ENCODE data around the gene ZNRF1. TPM values are rescaled to one million over a fixed set of nuclear protein-coding genes. Genes with fewer than 3 reads are reported as not detected.

The ZNRF1 gene
- total and polyA plus RNA-seq, 2 of the 8 experiments (the other 6 are each of a cell fraction or from before 2014, with no cell fraction given), result 33.5 to 52.9 TPM

DNA sequence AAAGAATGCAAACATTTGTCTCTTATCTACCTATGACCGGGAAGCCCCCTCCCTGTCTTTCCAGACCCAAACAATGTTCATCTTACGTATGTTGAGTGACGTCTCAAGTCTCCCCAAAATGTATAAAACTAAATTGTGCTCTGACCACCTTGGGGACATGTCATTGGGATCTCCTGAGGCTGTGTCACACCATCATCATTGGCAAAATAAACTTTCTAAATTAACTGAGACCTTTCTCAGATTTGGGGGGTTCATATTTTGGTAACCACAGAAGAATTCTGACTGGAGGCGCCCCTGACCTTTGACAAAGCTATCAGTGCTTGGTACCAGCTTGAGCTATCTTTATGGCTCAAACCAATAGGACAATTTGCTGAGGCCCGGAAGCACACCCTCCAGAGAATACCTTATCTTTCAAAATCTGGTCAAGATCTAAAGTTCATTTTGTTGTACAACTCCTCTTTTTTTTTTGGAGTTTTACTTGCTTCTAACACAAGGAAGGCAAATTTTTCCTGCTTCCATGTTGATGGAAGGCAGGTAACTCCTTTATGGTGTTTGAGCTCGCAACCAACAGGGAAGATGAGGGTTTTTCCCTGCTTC lies 120.2 kb downstream of the ZNRF1 start:
- CTCF ChIA-PET (ENCODE audit: partially characterized antibody), result interaction anchor here (0.6 to 16.3 kb wide), 8 partner anchors 8 to 257 kb away, joined by 3 to 171 read pairs (median 4); partner anchors contain the start of gene ZNRF1
- peak; percentile 52 for FAIRE-seq
- 52% methylated on average over 6 of the region's 6 CpGs; no CpG with 5 or more reads in 1 of the 2 experiments for WGBS, 2 experiments (ENCODE audit: extremely low coverage in 1 of 2, insufficient coverage in 1 of 2, insufficient read length in 1 of 2, insufficient replicate concordance in 2 of 2, low coverage in 1 of 2, low lambda C conversion rate in 2 of 2, missing lambda C conversion rate in 1 of 2)
- no peak for TF ChIP-seq TEAD4 (IDR thresholded peaks at IDR 0.05; ENCODE audit: low read depth, low read length)
- no peak for TF ChIP-seq CHD2 (IDR thresholded peaks at IDR 0.05; ENCODE audit: low read length)
- no peak for TF ChIP-seq POLR2AphosphoS5 (IDR thresholded peaks at IDR 0.05; ENCODE audit: low read depth, low read length)
- no peak for TF ChIP-seq RXRA (IDR thresholded peaks at IDR 0.05; ENCODE audit: insufficient read depth, low read depth, low read length)
- no peak for TF ChIP-seq YY1 (IDR thresholded peaks at IDR 0.05; ENCODE audit: low read depth, low read length)
- no peak for TF ChIP-seq EGR1 (IDR thresholded peaks at IDR 0.05; ENCODE audit: borderline replicate concordance, low read depth, low read length)
- no peak for TF ChIP-seq RNF2 (IDR thresholded peaks at IDR 0.05; ENCODE audit: borderline replicate concordance, low read depth, low read length, missing control alignments, poor library complexity, severe bottlenecking)

More for the DNA sequence above, 120.2 kb downstream of the ZNRF1 start:
- Histone ChIP-seq H2AFZ (ENCODE audit: low read length) (0 out of 2 replicates have a peak overlapping the region, but pooled peaks have one; percentile 17), H3K27me3 (replicated peaks in 1 of 4; ENCODE audit: control insufficient read depth in 3 of 4, extremely low read depth in 1 of 4, insufficient read depth in 3 of 4, low read length in 3 of 4) (no peaks in the 10 kb centered on the region), H3K79me1 (ENCODE audit: low read depth, low read length) (peaks cover 3% of the 10 kb centered on the region; the same call in 1 of the 2 replicates), H3K9me3 (ENCODE audit: insufficient read depth in 2 of 2, low read depth in 1 of 2, low read length in 1 of 2) (no peaks in the 10 kb centered on the region), H3K4me3 (ENCODE audit: extremely low read depth in 1 of 4, insufficient read depth in 2 of 4, low read depth in 3 of 4, low read length in 4 of 4) (peak overlapping the region in 1 of 4 experiments; percentile 17; a peak in 1 of 8 replicates), H3K56ac (replicated peaks; ENCODE audit: insufficient read length, low read depth, low read length) (no peak overlapping the region), H2BK12ac (ENCODE audit: low read depth, low read length) (peak overlapping the region; percentile 85; the same call in 1 of the 2 replicates), H2BK120ac (replicated peaks; ENCODE audit: low read depth, low read length) (no peak overlapping the region), H4K91ac (replicated peaks; ENCODE audit: insufficient read length, low read length) (no peak overlapping the region), H3K4me1 (replicated peaks in 1 of 4; ENCODE audit: control insufficient read depth in 3 of 4, insufficient read depth in 4 of 4, low read length in 3 of 4) (peaks cover 9 to 17% (median 11%) of the 10 kb centered on the region in 4 experiments), H3K18ac (ENCODE audit: extremely low read depth, low read length) (peak overlapping the region; percentile 25; the same call in 1 of the 2 replicates), H3K4ac (replicated peaks; ENCODE audit: insufficient read length, low read depth, low read length) (no peak overlapping the region), H3K27ac (ENCODE audit: low read depth, low read length) (no peak overlapping the region; the same call in 1 of the 2 replicates), H2BK5ac (ENCODE audit: low read depth, low read length) (peak overlapping the region; percentile 61; the same call in 1 of the 2 replicates), H4K8ac (ENCODE audit: extremely low read depth, insufficient read depth, low read length) (no peak overlapping the region), H3K79me2 (ENCODE audit: control insufficient read depth in 1 of 2, insufficient read depth in 2 of 2, low read length in 2 of 2) (no peaks in the 10 kb centered on the region; a peak in 1 of 4 replicates), H3K4me2 (ENCODE audit: insufficient read depth in 1 of 2, low read depth in 2 of 2, low read length in 2 of 2) (peak overlapping the region; percentile 41 to 58; a peak in 3 of 4 replicates), H4K20me1 (replicated peaks in 1 of 2; ENCODE audit: control insufficient read depth in 1 of 2, insufficient read depth in 2 of 2, low read length in 2 of 2) (no peaks in the 10 kb centered on the region), H3K23ac (ENCODE audit: insufficient read length) (no peak overlapping the region), H3K36me3 (ENCODE audit: control insufficient read depth in 2 of 4, insufficient read depth in 4 of 4, low read length in 3 of 4) (peaks cover 0 to 3% (median 1%) of the 10 kb centered on the region in 4 experiments; a peak in 2 of 8 replicates), H3K9ac (replicated peaks in 1 of 4; ENCODE audit: extremely low read depth in 1 of 4, low read depth in 3 of 4, low read length in 3 of 4) (no peak overlapping the region; a peak in 2 of 7 replicates), H3K23me2 (ENCODE audit: low read depth, low read length) (no peaks in the 10 kb centered on the region), H4K5ac (ENCODE audit: insufficient read length, low read depth, low read length) (no peak overlapping the region), H2BK20ac (ENCODE audit: low read length) (peak overlapping the region; percentile 86; the same call in 1 of the 2 replicates), H3K14ac (ENCODE audit: insufficient read length) (no peak overlapping the region), H2BK15ac (ENCODE audit: low read length) (no peak overlapping the region), H2AK5ac (ENCODE audit: low read depth, low read length) (no peak overlapping the region)
- POLR2A ChIA-PET (ENCODE audit: partially characterized antibody), result interaction anchor here (1.0 to 5.7 kb wide), 6 partner anchors 9 to 149 kb away, joined by 3 to 37 read pairs (median 4); partner anchors contain the start of gene ZNRF1
- no peak for DNase-seq (ENCODE audit: low read depth in 1 of 2, low spot score in 2 of 2)

Measured in H1 (cell line).